ENCODE results near the gene LRP2BP. TPM values are rescaled to one million over a fixed set of nuclear protein-coding genes. Genes with fewer than 3 reads are reported as not detected.
"Not testable (repeated sequence)": the region's sequence is repeated elsewhere in the genome, so short reads cannot be mapped to it uniquely, and the experiment has no call there.

LRP2BP gene
- total RNA-seq, 2 experiments from 2014 or later = 0.41 to 0.44 TPM

- no peak overlapping the region for H3K27ac Mint-ChIP-seq
- no peak overlapping the region for H3K4me3 Mint-ChIP-seq
- peaks cover 31% of the 10 kb centered on the region for H3K36me3 Mint-ChIP-seq
- peaks cover 9% of the 10 kb centered on the region for H3K9me3 Mint-ChIP-seq
- peaks cover 12% of the 10 kb centered on the region for H3K4me1 Mint-ChIP-seq
- DNase-seq = no peak
- H3K27me3 Mint-ChIP-seq = peaks cover 27% of the 10 kb centered on the region
These were observed 14.2 kb downstream of the LRP2BP start for GRCh38 chr4:185381288-185382196.

DNA sequence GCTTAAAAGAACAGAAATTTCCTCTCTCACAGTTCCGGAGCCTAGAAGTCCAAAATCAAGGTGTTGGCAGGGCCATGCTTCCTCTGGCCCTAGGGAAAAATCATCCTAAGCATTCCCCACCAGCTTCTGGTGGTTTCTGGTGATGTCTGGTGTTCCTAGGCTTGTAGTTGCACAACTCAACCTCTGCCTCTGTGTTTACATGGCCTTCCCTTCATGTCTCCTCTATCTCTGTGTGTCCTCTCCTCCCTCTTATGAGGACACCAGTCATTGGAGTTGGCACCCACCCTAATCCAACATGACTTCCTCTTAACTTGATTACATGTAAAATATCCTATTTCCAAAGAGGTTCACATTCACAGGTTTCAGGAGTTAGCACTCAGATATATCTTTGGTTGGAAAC is 15.4 kb downstream of the LRP2BP start:
- no peak overlapping the region for H3K27ac Mint-ChIP-seq
- DNase-seq = no peak
- H3K4me1 Mint-ChIP-seq = peaks cover 11% of the 10 kb centered on the region
- peaks cover 32% of the 10 kb centered on the region for H3K36me3 Mint-ChIP-seq
- H3K9me3 Mint-ChIP-seq = peaks cover 9% of the 10 kb centered on the region
- no peak overlapping the region for H3K4me3 Mint-ChIP-seq
- H3K27me3 Mint-ChIP-seq = peaks cover 22% of the 10 kb centered on the region

GRCh38 chr4:185379326-185380295 is 16.1 kb downstream of the LRP2BP start:
- Mint-ChIP-seq H3K36me3 (peaks cover 32% of the 10 kb centered on the region), H3K4me1 (peaks cover 5% of the 10 kb centered on the region), H3K27me3 (peaks cover 15% of the 10 kb centered on the region), H3K4me3 (no peak overlapping the region), H3K27ac (no peak overlapping the region), H3K9me3 (peaks cover 9% of the 10 kb centered on the region)
- no peak for DNase-seq

DNA sequence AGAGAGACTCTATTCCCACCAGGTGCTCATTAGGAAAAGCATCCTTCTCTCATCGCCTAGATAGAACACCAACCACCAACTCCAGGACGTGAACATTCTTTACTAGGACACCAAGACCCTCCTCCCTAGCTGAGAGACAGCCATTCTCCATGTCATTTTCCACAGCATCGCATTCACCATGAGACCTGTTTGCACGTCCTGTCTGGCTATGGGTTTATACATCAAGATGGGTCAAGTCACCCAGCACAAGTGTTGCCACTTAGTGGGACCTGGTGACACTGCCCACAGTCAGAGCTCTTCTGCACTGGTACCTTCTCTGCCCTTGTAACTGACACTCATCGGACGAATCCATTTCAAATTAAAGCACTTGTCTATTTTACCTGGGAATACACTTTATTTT is 17.5 kb downstream of the LRP2BP start:
- Mint-ChIP-seq H3K27me3 (peaks cover 3% of the 10 kb centered on the region), H3K4me3 (no peak overlapping the region), H3K36me3 (peaks cover 28% of the 10 kb centered on the region), H3K27ac (no peak overlapping the region), H3K9me3 (peaks cover 9% of the 10 kb centered on the region), H3K4me1 (no peaks in the 10 kb centered on the region)
- DNase-seq = no peak

- no peak for DNase-seq
These were observed 21.2 kb downstream of the LRP2BP start for GRCh38 chr4:185374573-185374972.

GRCh38 chr4:185374027-185374426 is 21.7 kb downstream of the LRP2BP start:
- no peak for DNase-seq
- H3K4me1 Mint-ChIP-seq = no peaks in the 10 kb centered on the region
- no peaks in the 10 kb centered on the region for H3K27me3 Mint-ChIP-seq
- H3K9me3 Mint-ChIP-seq = no peaks in the 10 kb centered on the region
- H3K36me3 Mint-ChIP-seq = peaks cover 13% of the 10 kb centered on the region
- no peak overlapping the region for H3K27ac Mint-ChIP-seq
- H3K4me3 Mint-ChIP-seq = no peak overlapping the region

More at GRCh38 chr4:185374573-185374972, 21.2 kb downstream of the LRP2BP start:
- no peak overlapping the region for H3K27ac Mint-ChIP-seq
- peaks cover 13% of the 10 kb centered on the region for H3K36me3 Mint-ChIP-seq
- H3K4me3 Mint-ChIP-seq = no peak overlapping the region
- no peaks in the 10 kb centered on the region for H3K9me3 Mint-ChIP-seq
- H3K4me1 Mint-ChIP-seq = no peaks in the 10 kb centered on the region
- no peaks in the 10 kb centered on the region for H3K27me3 Mint-ChIP-seq

- no peak for DNase-seq
- Mint-ChIP-seq H3K27ac (no peak overlapping the region), H3K9me3 (no peaks in the 10 kb centered on the region), H3K27me3 (no peaks in the 10 kb centered on the region), H3K4me1 (no peaks in the 10 kb centered on the region), H3K36me3 (peaks cover 2% of the 10 kb centered on the region), H3K4me3 (no peak overlapping the region)
These were observed 24.0 kb downstream of the LRP2BP start for GRCh38 chr4:185371702-185372101.

DNA sequence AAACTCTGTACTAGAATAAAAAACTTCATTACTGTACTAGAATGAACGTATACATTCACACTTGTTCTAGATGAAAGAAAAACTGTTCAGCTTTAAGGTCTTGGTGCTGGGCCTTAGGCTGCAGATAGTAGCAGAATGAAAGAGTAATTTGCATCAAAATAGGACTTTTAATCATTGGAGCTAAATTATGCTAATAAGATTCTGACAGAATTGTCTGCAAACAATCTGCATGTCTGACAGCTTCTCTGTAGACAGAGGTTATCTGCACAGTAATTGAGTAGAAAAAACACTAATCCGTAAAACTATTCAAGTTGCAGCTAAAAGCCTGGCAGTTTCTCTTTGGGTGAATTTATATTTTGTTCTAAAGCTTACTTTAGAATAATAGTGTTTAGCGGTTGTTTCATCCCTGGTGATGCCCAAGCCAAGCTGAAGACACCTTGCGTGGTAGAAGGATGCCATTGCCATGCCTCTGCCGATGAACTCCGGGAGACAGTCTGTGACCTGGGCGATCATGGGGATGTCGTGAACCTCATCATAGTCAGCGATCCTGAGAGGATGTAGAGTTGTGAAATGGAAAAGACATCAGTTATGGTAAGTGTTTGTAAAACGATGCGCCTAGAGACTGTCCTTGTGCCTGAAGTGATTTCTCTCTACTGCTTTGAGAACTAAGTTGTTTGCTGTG is 25.3 kb downstream of the LRP2BP start:
- Mint-ChIP-seq H3K4me1 (no peaks in the 10 kb centered on the region), H3K9me3 (no peaks in the 10 kb centered on the region), H3K27ac (no peak overlapping the region), H3K36me3 (no peaks in the 10 kb centered on the region), H3K27me3 (no peaks in the 10 kb centered on the region), H3K4me3 (no peak overlapping the region)
- no peak for DNase-seq

DNA sequence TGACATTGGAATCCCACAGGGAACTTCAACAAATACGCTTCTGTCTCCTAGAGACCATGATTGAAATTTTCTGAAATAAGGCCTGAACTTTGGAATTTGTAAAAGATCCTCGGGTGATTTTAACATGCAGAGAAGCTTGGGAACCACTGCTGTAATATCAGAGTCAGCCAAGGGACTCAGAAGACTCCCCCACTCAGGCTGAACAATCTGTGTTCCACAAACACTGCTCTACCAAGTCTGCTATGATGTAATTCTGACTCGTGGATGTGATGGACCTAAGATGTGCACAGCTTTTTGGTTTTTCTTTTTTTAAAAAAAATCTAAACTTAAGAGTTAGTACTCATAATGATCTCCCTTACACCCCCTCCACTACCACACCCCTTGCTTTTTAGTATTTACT is 26.0 kb downstream of the LRP2BP start:
- no peaks in the 10 kb centered on the region for H3K4me1 Mint-ChIP-seq
- no peaks in the 10 kb centered on the region for H3K36me3 Mint-ChIP-seq
- H3K4me3 Mint-ChIP-seq = no peak overlapping the region
- H3K9me3 Mint-ChIP-seq = no peaks in the 10 kb centered on the region
- H3K27ac Mint-ChIP-seq = no peak overlapping the region
- no peak for DNase-seq
- no peaks in the 10 kb centered on the region for H3K27me3 Mint-ChIP-seq

DNA sequence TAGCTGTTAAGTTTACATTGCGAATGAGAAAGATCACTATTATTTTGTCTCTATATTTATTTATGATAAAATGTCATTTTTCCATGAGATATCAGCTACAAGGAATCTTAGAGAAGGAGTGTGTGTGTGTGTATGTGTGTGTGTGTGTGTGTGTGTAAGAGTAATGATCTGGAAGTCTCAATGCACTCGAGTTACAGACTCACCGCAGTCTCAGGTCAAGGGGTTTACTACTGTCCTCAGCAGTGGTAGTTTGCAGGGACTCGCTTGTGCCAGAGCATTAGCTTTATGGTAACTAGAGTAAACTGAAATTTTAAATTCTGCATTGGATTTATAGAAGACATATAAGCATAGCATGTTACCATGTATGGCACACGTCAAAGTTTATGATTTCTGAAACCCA is 30.8 kb downstream of the LRP2BP start:
- DNase-seq = no peak
- Mint-ChIP-seq H3K4me3 (no peak overlapping the region), H3K27me3 (no peaks in the 10 kb centered on the region), H3K36me3 (peaks cover 2% of the 10 kb centered on the region), H3K9me3 (no peaks in the 10 kb centered on the region), H3K27ac (no peak overlapping the region), H3K4me1 (no peaks in the 10 kb centered on the region)

GRCh38 chr4:185363251-185363650 is 32.5 kb downstream of the LRP2BP start:
- Mint-ChIP-seq H3K27me3 (no peaks in the 10 kb centered on the region), H3K36me3 (peaks cover 3% of the 10 kb centered on the region), H3K9me3 (no peaks in the 10 kb centered on the region), H3K4me1 (no peaks in the 10 kb centered on the region), H3K27ac (no peak overlapping the region), H3K4me3 (no peak overlapping the region)
- no peak for DNase-seq

DNA sequence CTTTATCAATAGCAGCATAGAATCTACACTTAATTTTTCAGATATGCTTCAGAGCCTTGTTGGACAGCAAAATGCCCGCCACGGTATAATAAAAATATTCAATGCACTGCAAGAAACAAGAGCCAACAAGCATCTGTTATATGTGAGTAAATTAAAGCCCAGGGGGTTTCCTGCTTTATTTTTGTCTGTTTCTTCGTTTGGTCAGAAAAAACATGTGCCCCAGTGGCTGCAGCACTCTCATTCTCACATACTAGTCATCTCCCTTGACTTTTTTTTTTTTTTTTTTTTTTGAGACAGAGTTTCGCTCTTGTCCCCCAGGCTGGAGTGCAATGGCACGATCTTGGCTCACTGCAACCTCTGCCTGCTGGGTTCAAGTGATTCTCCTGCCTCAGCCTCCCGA is 33.2 kb downstream of the LRP2BP start:
- not testable (repeated sequence) for H3K4me3 Mint-ChIP-seq, DNase-seq, H3K9me3 Mint-ChIP-seq, H3K4me1 Mint-ChIP-seq, H3K27me3 Mint-ChIP-seq, H3K36me3 Mint-ChIP-seq, H3K27ac Mint-ChIP-seq

DNA sequence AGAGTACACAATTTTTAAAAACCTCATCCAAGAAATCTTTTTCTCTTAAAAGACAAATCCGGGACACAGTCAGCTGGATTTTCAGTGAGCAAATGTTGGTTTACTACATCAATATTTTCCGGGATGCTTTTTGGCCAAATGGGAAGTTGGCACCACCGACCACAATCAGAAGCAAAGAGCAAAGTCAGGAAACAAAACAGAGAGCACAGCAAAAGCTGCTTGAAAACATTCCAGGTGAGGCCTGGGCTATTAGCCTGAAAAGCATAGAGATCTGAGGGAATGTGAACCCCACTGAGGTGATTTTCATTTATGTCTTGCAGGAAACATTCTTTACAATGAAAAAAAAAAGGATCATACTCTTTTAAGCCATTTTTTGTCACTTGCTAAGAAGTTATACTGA is 33.9 kb downstream of the LRP2BP start:
- Mint-ChIP-seq H3K4me1 (peaks cover 8% of the 10 kb centered on the region), H3K9me3 (no peaks in the 10 kb centered on the region), H3K4me3 (no peak overlapping the region), H3K36me3 (peaks cover 9% of the 10 kb centered on the region), H3K27me3 (no peaks in the 10 kb centered on the region), H3K27ac (no peak overlapping the region)
- no peak for DNase-seq

DNA sequence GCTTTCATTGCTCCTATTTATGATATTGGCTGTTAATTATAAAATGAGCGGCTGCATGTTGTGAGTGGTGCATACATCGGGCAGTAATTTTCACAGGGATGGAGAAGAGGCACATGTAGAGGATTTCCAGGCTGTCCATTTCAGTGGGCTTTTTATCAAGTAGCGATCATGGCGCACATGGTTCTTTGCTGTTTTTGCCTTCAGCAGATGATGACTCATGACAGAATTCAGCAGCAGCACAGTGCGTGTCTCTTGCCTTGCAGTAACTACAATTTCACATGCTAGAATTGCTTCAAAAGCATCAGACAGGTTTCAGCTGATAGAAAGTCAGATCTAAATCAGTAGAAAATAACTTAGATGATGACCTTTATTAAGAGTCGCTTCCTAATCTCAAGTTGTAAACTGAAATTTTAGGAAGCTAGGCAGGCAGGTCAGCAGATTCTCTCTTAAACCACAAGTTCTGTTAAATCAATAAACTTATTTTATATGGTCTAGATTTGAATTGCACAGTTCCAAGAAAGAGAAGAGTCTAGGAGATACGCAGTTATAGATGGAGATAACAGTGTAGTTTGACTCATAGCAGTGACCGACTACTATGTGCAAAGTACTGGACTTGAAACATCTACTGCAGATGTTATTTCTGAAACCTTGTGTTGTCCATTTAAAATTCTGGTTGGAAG is 35.8 kb downstream of the LRP2BP start:
- peaks cover 8% of the 10 kb centered on the region for H3K4me1 Mint-ChIP-seq
- H3K36me3 Mint-ChIP-seq = peaks cover 9% of the 10 kb centered on the region
- no peak for DNase-seq
- H3K9me3 Mint-ChIP-seq = no peaks in the 10 kb centered on the region
- H3K27me3 Mint-ChIP-seq = no peaks in the 10 kb centered on the region
- no peak overlapping the region for H3K4me3 Mint-ChIP-seq
- no peak overlapping the region for H3K27ac Mint-ChIP-seq
